Renal pelvis (tissue), 4 donors: Measurements from ENCODE around the gene NADK. TPM values are rescaled to one million over a fixed set of nuclear protein-coding genes. Genes with fewer than 3 reads are reported as not detected.
"Not testable (repeated sequence)": the region's sequence is repeated elsewhere in the genome, so short reads cannot be mapped to it uniquely, and the experiment has no call there.

Source experiments
- DNase-seq: peaks from one replicate; pipeline ENCODE4 v3.0.0-alpha.2; 2013
- polyA plus RNA-seq, 3 donors: library from polyadenylated mRNA; unstranded; fragments of 120-200 nt; gene quantifications; one replicate each; pipeline ENCODE4 v1.2.1, GENCODE V29; 2013; ENCODE audit not compliant: insufficient read length in 3 of 3

Gene NADK
- polyA plus RNA-seq, 3 donors: 49.2 to 52.8 (median 49.6) TPM

DNA sequence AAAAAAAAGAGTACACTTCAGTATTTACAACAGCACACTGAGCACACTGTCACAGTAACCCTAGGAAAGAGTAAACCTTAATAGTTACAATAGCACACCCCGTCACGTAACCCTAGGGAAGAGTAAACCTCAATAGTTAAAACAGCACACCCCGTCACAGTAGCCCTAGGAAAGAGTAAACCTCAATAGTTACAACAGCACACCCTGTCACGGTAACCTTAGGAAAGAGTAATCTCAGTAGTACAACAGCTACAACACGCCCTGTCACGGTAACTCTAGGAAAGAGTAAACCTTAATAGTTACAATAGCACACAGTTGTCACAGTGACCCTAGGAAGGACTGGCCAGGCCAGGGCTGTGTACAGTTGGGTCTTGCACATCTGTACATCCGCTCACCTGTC lies 57.1 kb downstream of the NADK start:
- DNase-seq: no peak

DNA sequence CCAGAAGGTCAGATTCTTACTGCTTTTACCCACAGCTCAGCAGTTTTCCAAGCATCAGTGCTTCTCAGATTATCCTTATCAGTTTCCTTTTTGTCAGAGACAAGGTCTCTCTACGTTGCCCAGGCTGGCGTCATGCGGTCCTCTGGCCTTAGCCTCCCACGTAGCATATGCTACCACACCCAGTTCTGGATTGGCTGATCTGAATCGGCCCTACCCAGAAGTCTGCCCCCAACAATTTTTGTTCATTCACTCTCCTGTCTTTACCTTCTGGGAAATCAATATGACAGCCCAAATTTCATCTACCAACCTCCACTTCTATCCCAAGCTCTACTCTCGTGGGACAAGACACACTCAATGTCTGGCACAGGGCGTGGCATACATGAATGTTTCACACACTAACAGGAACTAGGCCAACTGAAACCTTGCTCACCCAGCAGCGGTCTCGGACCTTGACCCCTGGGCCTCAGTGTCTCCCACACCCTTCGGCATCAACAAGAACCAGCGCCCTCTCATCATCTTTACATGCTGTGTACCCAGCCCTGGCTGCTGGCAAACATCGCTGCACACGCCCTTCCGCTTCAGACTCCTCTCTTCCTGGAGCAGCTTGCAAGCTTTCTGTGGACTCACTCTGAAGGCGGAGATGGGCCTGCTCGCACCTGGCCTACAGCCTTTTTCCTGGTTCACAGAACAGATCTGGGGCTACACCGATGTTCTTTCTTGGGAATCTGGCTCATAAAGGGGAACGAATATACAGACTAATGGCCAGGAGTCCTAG lies 63.0 kb downstream of the NADK start:
- DNase-seq: not testable (repeated sequence)

DNA sequence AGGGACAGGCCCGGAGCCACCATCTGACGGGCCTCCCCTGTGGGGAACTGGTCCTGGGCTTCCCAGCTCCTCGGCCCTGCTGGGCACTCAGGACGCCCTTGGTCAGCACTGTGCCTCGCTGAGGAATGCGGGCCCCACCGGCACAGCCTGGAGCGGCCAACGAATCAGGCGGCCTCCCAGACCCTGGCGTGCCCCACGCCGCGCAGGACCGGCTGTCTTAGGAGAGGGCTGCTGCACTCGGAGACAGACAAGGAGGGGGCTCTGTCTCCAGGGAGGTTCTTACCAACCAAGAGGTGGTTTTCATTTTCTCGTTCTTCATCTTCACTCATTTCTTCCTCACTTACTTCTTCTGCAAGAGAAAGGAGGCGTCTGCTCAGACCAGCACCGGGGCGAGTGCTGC lies 70.4 kb downstream of the NADK start:
- DNase-seq: not testable (repeated sequence)

DNA sequence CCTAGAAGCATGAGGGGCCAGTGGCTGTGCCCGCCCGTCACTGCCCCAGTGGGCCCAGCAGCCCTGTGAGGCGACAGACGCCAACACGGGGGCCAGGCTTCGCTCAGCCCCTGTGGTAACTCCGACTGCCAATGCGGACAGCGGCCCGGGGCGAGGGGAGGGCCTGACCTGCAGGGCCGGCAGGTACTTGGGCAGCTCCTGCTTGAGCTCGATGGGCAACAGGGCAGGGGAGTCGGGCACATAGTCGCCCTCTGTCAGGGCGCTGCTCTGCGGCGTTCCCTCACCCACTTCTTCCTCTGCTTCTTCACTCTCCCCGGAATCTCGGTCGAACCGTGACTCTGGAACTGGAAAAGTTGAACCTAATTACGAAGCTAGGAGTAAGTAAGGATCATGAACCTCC lies 71.0 kb downstream of the NADK start:
- DNase-seq: not testable (repeated sequence)

DNA sequence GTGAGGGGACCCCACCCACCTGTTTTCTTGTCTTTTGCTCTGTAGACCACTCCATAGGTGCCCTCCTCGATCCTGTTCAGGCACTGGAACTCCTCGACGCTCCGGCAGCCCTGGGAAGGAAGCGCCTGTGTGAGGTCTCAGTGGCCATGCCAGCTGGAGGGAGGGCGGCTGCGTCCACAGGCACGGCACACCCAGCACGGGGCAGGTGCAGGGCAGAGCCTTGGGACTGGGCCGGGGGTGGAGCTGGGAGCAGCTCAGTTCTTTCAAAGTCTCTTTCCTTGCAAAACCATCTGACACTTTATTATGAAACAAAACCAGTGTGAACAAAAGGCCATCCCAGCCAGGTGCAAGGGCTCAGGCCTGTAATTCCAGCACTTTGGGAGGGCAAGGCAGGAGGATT lies 72.6 kb downstream of the NADK start:
- DNase-seq: not testable (repeated sequence)

DNA sequence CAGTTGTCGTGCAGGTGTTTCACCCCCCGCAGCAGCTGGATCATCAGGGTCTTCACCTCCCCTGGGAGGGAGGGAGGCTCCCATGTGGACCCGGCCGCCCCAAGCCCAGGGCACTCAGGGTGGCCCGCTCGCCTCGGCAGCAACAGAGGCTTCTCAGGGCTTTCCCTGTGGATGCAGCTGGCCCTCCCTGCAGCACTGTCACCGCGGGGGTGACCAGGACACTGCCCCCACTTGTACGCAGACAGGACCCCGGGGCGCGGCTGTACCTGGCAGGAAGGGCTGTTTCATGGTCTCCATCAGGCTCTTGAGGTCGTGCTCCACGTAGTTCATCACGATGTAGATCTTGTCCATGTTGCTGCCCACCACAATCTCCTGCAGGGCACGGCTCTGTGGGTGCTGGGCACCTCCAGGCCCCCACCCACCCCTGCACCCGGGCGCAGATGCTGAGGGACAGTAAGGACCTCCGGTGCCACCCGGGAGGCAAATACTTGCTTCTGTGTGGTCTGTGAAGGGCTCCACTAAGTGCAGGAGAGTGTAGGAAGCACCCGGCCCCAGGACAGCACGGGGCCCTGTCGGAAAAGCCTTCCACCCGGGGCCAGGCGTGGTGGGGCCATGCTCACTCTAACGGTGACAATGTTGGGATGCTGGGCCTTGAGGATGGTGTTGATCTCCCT lies 73.8 kb downstream of the NADK start:
- DNase-seq: not testable (repeated sequence)

DNA sequence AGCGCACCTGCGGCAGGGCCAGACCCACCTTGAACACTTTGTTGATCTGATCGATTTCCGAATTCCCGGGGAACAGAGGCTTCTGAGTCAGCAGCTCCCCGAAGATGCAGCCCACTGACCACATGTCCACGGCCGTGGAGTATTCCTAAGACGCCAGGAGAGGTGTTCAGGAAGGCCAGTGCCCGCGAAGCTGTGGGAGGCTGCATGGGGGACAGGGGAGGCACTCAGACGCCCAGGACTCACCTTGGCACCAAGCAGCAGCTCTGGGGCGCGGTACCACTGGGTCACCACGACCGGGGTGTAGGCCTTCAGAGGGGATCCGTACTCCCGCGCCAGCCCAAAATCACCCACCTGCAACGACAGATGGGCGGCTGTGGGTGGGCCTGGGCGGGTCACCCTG lies 74.5 kb downstream of the NADK start:
- DNase-seq: no peak

DNA sequence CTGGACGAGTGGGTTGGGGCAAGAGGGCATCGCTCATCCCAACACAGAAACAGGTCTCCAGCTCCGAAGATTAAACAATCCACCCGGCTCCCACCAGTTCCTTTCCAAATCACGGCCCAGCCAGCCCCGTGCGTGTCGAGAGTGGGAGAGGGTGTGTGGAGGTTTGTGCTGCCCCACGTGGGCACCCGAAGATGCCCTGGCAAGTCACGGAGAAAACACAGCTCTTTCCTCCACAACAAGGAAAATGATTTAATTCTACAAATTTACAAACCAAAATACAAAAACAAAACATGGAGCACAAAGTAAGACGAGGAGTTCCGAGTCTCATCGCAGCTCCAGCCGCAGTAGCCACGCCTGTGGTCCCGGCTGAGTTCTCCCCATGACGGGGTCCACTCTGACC lies 75.8 kb downstream of the NADK start:
- not testable (repeated sequence) for DNase-seq

Other genes with a start within 250 kb of the NADK start
- 1 to 10 TPM; 5.0 to 9.6 (median 8.6) TPM for gene TMEM240, start 237.8 kb downstream of the NADK start, polyA plus RNA-seq
- 10 to 100 TPM; 84.8 to 85.3 (median 84.9) TPM for gene SSU72, start 203.6 kb downstream of the NADK start, polyA plus RNA-seq
- 1 to 10 TPM; 2.1 to 4.8 (median 3.4) TPM for gene FNDC10, start 178.3 kb downstream of the NADK start, polyA plus RNA-seq
- 10 to 100 TPM; 46.2 to 72.1 (median 56.6) TPM for gene MIB2, start 163.0 kb downstream of the NADK start, polyA plus RNA-seq
- 10 to 100 TPM; 22.6 to 34.6 (median 34.1) TPM for gene MMP23B, start 146.3 kb downstream of the NADK start, polyA plus RNA-seq
- gene CDK11B, start 119.5 kb downstream of the NADK start, polyA plus RNA-seq: 10 to 100 TPM; 38.5 to 44.2 (median 42.7) TPM
- 10 to 100 TPM; 64.0 to 97.8 (median 91.0) TPM for gene SLC35E2B, start 85.7 kb downstream of the NADK start, polyA plus RNA-seq
- gene CDK11A, start 54.1 kb downstream of the NADK start, polyA plus RNA-seq: 10 to 100 TPM; 33.5 to 41.9 (median 35.7) TPM
- 100 to 1,000 TPM; 250 to 287 (median 267) TPM for gene GNB1, start 112.6 kb upstream of the NADK start, polyA plus RNA-seq
- gene CALML6, start 136.8 kb upstream of the NADK start, polyA plus RNA-seq: 1 to 10 TPM in 1 of 3 donors, under 1 TPM in 2; 0.56 to 1.1 (median 0.71) TPM
- 1 to 10 TPM; 1.5 to 2.2 (median 1.8) TPM for gene TMEM52, start 140.8 kb upstream of the NADK start, polyA plus RNA-seq
- gene CFAP74, start 225.3 kb upstream of the NADK start, polyA plus RNA-seq: 1 to 10 TPM in 1 of 3 donors, under 1 TPM in 2; 0.24 to 1.3 (median 0.53) TPM
- gene GABRD, start 240.9 kb upstream of the NADK start, polyA plus RNA-seq: 1 to 10 TPM; 1.1 to 2.1 (median 1.4) TPM